Fibroblast of skin of abdomen (primary cell): ENCODE data around the gene CDK5R2.

Source experiments
- DNase-seq: peaks from one replicate; pipeline ENCODE4 v3.0.0-alpha.2; 2013

Gene CDK5R2

GRCh38 chr2:218962859-218963492, 3.5 kb downstream of the CDK5R2 start:
- DNase-seq: peak; percentile 48

DNA sequence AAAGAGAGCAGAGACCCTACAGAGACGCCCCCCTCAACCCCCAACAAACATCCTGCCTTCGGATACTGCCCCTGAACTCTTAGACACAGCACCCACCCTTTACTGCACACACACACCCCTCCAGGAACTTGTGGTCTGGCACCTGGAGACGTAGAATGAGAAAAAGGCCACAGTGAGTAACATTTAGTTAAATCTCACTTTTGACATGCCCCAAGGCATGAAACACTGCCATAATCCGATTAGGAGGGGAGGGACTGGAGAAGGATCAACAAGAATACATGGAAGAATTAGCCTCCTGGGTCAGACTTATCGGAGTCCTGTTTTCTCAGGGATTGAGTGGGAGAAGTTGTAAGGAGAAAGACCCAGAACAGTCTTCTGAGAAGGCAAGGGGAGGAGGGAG, 4.1 kb downstream of the CDK5R2 start:
- no peak for DNase-seq

- DNase-seq: peak; percentile 53
These were observed 4.7 kb downstream of the CDK5R2 start for GRCh38 chr2:218964041-218964771.

GRCh38 chr2:218970894-218971293, 11.4 kb downstream of the CDK5R2 start:
- DNase-seq: no peak

DNA sequence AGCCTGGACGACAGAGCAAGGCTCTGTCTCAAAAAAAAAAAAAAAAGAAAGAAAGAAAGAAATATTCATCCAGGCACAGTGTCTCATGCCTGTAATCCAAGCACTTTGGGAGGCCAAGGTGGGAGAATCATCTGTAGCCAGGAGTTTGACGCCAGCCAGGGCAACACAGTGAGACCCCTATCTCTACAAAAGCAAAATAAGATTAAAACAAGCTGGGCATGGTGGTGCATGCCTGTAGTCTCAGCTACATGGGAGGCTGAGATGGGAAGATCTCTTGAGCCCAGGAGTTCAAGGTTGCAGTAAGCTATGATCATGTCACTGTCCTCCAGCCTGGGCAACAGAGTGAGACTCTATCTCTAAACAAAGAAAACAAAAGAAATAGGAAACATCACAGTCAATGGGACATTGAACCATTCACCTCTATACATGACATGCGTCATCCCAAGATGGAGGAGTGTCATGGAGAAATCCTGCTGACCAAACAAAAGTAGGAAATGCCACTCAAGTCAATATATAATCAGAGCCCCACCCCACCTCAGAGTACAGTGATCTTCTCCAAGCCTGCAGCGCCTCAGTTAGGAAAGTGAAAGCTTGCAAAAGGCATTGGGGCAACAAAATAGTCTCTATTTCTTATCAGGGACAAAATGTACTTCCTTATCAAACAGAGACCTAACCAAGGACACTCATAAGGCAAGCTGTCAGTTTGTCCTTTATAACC, 15.8 kb downstream of the CDK5R2 start:
- no peak for DNase-seq

- DNase-seq: peak; percentile 57
These were observed 20.6 kb downstream of the CDK5R2 start for GRCh38 chr2:218979846-218980734.

GRCh38 chr2:218980735-218981389, 21.4 kb downstream of the CDK5R2 start:
- DNase-seq: no peak

DNA sequence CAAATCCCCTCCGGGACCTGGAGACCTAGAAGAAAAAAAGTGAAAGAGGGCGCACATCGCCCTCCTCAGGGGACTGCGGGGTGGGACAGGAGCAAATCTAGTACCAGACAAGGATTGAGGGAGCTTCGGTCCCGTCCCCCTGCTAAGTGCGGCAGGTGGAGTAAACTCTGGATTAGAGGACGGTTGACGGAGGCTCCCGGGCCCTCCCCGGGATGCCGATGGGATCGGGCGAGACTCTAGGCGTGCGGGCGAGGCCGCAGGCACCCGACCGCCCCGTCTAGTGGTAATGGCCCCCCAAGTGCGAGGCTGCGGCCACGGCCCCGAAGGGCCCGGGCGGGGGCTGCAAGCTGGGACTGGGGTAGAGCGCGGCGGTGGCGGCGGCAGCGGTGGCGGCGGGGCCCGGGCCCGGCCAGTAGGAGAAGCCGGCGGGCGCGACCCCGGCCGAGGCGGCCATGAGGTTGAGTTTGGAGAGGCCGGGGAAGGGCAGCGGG, 22.0 kb downstream of the CDK5R2 start:
- no peak for DNase-seq

- no peak for DNase-seq
These were observed 22.6 kb downstream of the CDK5R2 start for GRCh38 chr2:218981881-218982585.

- no peak for DNase-seq
These were observed 23.3 kb downstream of the CDK5R2 start for GRCh38 chr2:218982586-218983262.

- DNase-seq: no peak
These were observed 23.9 kb downstream of the CDK5R2 start for GRCh38 chr2:218983263-218983933.

DNA sequence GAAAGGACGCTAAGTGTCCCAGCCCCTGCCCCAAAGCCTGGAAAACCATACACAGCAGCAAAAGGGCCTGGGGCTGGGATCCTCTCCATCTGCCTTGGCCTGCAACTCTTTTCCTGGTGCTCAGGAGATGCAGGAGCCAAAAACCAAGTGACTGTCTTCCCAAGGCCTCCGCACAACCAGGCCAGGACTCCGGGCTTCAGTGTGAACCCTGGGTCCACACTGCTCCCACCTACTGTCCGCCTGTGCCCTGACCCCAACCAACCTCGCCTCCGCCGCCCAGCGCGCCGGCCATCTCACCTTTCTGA, 24.4 kb downstream of the CDK5R2 start:
- no peak for DNase-seq

- no peak for DNase-seq
These were observed 25.0 kb downstream of the CDK5R2 start for GRCh38 chr2:218984239-218985020.

DNA sequence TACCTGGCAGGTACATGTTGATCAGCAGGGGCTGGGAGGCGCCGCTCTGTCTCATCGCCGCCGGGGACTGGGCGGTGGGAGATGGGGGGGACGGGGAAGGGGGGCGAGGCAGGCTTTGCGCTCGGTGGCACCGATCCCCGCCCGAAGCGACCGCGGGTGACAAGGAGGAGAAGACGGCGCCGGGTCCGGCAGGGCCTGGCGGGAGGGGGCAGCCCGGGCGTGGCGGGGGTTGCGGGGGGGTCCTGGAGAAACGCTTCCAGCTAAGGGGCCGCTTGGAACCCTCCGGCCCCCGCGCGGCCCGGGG, 25.5 kb downstream of the CDK5R2 start, which contains the start of gene FEV:
TSS of gene FEV (minus strand) at position 164 of the 304 bp plus-strand sequence. CDS start at position 55, 109 bp downstream.
- DNase-seq: no peak

DNA sequence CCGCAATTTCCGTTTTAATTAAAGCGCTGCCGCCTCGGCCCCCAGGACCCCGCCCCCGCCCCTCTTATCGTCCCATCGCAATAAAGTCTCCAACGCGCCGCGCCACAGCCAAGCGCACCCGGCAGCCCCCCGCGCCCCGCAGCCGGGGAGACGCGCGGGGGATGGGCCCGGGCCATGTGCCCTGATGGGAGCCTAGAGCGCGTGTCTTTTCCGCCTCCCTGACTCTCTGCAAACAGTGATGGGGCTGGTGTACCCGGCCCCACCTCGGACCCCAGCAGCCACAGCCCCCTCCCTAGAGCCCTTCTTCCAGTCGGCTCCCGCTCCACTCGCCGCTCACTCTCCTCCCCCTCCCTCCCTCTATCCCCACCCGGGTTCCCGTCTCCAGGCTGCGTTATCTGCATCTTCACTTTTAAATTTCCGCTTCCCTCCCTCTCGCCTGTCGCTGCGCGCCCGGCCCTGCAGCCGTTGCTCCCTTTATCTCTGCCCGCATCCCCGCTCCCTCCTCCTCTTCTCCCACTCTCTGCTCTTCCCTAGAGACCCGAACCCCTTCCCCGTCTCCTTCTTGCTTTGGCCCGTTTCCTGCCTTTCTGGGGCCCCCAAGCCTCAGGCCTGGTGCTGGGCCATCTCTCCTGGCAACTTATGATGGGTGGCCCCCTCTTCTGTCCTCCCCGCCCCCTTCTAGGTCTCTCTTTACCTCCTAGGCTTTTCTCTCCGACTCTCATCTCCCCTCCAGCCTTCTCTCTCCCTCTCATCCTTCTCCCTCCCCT, 26.0 kb downstream of the CDK5R2 start:
- no peak for DNase-seq

- DNase-seq: no peak
These were observed 26.8 kb downstream of the CDK5R2 start for GRCh38 chr2:218986148-218986761.

DNA sequence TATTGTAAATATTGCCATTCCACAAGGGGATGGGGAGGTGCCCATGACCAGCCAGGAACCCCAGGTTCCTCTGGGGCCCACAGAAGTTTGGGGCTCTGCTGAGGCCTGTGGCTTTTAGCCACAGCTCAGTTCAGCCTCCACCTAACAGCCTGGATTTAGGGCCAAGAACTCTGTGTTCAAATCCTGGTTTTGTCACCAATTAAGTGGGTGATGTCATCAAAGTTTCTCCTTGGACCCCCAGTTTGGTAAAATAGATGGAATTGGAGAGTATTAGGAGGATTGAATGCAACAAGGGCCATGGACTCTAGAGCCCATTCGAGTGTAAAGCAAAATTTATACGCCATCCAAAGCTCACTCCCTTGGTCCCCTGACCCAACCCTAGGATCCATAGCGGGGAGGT, 28.7 kb downstream of the CDK5R2 start:
- no peak for DNase-seq

GRCh38 chr2:218988650-218989049, 29.2 kb downstream of the CDK5R2 start:
- no peak for DNase-seq
